ENCODE measurements around the gene POLR2F. TPM values are rescaled to one million over a fixed set of nuclear protein-coding genes. Genes with fewer than 3 reads are reported as not detected.

The POLR2F gene
- total RNA-seq, 1 experiment from 2014 or later, result 141 TPM

GRCh38 chr22:37985751-37986281, 32.3 kb downstream of the POLR2F start:
- Histone ChIP-seq H3K23ac (ENCODE audit: insufficient read length, low read depth, low read length) (no peak overlapping the region), H3K14ac (ENCODE audit: insufficient read depth, low read length) (no peak overlapping the region), H3K27ac (ENCODE audit: insufficient read length, low read depth, low read length) (no peak overlapping the region), H2BK5ac (ENCODE audit: insufficient read length, low read length) (no peak overlapping the region), H3K79me2 (ENCODE audit: insufficient read depth, low read length) (no peaks in the 10 kb centered on the region), H3K18ac (ENCODE audit: insufficient read length, low read depth, low read length) (no peak overlapping the region), H4K8ac (replicated peaks; ENCODE audit: insufficient read length, low read depth, low read length) (no peak overlapping the region), H4K20me1 (ENCODE audit: control insufficient read depth, insufficient read depth, insufficient read length) (peaks cover 2% of the 10 kb centered on the region), H4K5ac (ENCODE audit: insufficient read length, low read depth, low read length) (no peak overlapping the region), H3K9me3 (ENCODE audit: control insufficient read depth, low read depth, low read length) (no peaks in the 10 kb centered on the region), H2BK20ac (ENCODE audit: low read depth, low read length, poor library complexity, severe bottlenecking) (no peak overlapping the region), H2AFZ (ENCODE audit: low read length) (no peak overlapping the region), H3T11ph (ENCODE audit: low read length) (no peak overlapping the region), H3K4me2 (ENCODE audit: insufficient read depth, insufficient read length, low read length) (no peak overlapping the region), H3K27me3 (ENCODE audit: insufficient read depth, low read length) (peaks cover 1% of the 10 kb centered on the region; the same call in 1 of the 2 replicates), H2BK15ac (ENCODE audit: low read depth, low read length) (no peak overlapping the region), H4K91ac (ENCODE audit: insufficient read length, low read depth, low read length) (no peak overlapping the region), H2BK120ac (ENCODE audit: low read depth, low read length, poor library complexity, severe bottlenecking) (no peak overlapping the region), H3K4ac (ENCODE audit: low read depth, low read length) (no peak overlapping the region), H2AK5ac (ENCODE audit: insufficient read length, low read length) (no peak overlapping the region), H3K23me2 (ENCODE audit: insufficient read length, low read depth, low read length, poor library complexity, severe bottlenecking) (peaks cover 12% of the 10 kb centered on the region), H2BK12ac (ENCODE audit: insufficient read length, low read depth, low read length) (no peak overlapping the region), H3K79me1 (ENCODE audit: insufficient read depth, low read depth, low read length, poor library complexity, severe bottlenecking) (no peaks in the 10 kb centered on the region), H3K4me1 (ENCODE audit: insufficient read depth, low read length) (no peaks in the 10 kb centered on the region), H3K56ac (ENCODE audit: insufficient read length, low read depth, low read length) (no peak overlapping the region), H3K9ac (ENCODE audit: extremely low read depth, insufficient read length, low read length) (no peak overlapping the region)
- Mint-ChIP-seq H3K9me3 (no peaks in the 10 kb centered on the region), H3K4me3 (no peak overlapping the region), H3K4me1 (peaks cover 15 to 28% of the 10 kb centered on the region in 2 experiments), H3K36me3 (ENCODE audit: insufficient read depth in 1 of 3, low read depth in 3 of 3) (no peaks in the 10 kb centered on the region; a peak in 3 of 7 replicates), H3K27me3 (ENCODE audit: low read depth) (peaks cover 40% of the 10 kb centered on the region), H3K27ac (no peak overlapping the region)
- DNase-seq, result no peak
- no CpG with 5 or more reads among the region's 27 CpGs for WGBS (ENCODE audit: extremely low coverage, insufficient read length, low lambda C conversion rate)
- no peak for TF ChIP-seq CTCF (conservative IDR thresholded peaks at IDR 0.05)

All from H9 (cell line).